Measurements from ENCODE around the gene AMN1.
"Not testable (repeated sequence)": the region's sequence is repeated elsewhere in the genome, so short reads cannot be mapped to it uniquely, and the experiment has no call there.

Gene AMN1

DNA sequence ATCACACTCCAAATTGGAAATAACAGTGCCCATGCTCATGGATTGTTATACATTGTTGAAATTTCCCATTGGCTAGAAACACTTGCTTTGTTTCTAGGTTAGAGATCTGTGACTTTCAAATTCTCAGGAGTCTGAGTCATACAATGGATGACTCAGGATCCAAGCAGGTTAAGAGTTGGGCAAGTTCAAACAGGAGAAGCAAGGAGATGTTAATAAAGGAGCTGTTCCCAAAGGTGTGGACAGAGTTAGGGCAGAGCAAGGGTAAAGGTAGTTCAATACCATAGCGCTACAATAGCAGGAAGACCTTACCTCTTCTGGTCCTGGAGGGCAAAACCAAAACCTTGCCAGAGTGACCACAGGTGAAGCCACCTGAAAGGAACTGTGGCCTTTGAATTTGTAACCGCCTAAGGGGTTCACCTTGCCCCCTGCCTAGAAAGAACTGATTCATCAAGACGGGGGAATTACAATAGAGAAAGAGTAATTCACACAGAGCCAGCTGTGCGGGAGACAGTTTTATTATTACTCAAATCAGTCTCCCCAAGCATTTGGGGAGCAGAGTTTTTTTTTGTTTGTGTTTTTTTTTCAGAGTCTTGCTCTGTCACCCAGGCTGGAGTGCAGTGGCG lies 4.2 kb upstream of the AMN1 start:
- DNase-seq, result no peak

DNA sequence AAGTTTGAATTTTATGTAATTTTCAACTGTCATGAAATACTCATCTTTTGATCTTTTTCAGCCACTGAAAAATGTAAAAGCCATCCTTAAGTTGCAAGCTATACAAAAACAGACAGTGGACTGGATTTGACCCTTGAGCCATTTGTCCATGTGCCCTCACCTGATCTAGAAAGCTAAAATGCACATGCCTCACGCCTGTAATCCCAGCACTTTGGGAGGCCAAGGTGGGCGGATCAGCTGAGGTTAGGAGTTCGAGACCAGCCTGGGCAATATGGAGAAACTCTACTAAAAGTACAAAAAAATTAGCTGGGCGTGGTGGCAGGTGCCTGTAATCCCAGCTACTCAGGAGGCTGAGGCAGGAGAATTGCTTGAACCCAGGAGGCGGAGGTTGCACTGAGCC lies 2.4 kb upstream of the AMN1 start:
- not testable (repeated sequence) for DNase-seq

DNA sequence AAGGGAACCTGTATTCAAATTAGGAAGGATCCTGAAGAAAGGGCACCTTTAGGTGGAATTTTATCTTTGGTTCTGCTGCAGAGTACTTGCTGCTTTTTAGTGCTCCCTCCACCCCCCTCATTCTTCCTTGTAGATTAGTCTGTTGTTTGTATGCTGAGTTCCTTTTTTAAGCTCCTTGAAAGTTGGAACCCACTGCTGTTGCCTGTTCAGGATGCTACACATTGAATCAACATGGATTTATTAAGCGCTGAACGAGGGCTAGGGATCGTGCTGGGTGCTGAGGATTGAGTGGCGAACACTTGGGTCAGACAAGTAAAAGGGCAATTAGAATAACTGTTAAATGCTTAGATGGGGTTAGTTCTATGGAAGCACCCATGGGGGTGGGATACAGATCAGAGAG lies 884 bp upstream of the AMN1 start:
- DNase-seq, result no peak

DNA sequence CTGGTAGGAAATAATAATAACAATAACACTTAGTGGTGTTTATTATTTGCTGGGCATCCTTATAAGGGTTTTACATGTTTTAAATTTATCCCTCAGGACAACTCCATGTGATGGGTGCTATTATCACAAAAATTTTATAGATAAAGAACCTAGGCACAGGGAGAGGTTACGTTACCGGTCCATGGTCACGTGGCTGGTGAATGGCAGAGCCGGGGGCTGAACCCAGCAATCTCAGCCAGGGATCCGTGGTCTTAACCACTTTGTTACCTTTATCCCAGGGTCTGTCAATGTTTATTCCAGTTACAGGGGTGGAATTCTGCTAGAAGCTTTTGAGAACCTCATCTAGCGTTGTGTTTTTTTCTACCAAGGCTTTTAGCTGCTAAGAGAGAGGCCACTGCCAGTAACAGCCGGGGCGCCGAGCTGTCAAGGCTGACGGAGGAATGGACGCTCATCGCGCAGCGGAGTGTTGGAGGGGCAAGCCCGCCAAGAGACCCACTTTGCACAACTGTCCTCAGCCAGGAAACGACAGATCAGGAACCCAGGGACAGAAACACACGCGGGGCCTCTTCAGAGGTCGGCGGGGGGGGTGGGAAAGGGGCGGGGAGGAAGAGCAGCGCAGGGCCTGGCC lies 418 bp downstream of the AMN1 start:
- no peak for DNase-seq

DNA sequence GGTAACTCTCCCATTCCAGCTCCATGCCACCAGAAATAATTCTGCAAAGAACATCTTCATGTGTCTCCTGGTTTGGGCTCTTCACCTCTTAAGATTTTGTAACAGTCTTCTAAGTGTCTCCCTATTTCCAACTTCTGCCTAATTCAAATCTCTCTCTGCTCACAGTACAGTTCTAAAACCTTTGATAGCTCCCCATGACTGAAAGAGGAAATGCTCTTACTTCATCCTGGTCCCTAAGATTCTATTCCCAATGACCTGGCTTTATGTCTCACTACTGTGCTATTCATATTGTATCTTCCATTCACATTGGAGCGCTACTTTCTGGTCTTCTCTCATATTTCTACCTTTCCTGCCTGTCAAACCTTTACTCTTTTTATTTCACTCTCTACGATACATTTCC lies 1.6 kb downstream of the AMN1 start:
- DNase-seq, result no peak

DNA sequence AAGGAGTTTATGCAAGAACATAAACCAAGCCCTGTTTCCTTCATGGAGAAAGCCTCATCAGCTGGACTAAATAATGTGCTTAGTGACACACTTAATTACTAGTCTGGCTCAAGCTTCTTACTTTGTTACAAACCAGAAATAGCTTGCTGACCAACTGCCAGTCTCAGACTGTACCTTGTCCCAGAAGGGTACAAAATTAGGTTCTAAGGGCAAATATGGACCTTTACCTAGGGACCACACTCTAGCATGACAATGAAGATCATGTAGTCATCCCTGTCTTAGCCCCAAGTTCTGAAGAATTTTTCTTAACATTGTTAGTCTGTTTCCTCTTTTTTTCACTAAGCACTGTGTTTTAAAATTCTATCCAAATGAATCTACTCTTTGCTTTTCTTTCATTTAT lies 2.2 kb downstream of the AMN1 start:
- no peak for DNase-seq

DNA sequence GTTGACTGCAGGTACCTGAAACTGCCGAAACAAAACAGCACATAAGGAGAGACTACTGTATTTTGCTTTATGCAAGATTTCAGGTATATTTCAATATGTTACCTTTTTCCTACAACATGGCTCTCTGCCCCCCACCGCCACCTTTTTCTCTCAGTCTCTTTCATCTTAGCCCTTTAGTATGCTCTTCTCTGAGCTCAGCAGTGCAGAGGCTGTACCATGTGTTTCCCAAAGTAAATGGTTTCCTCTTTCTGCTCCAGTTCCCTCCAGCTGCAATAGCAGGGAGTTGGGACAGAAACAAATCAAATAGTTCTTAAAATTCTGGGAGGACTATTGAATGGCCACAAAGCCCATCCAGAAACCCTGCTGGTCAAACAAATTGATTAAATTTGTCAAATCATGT lies 4.3 kb downstream of the AMN1 start:
- DNase-seq, result no peak

DNA sequence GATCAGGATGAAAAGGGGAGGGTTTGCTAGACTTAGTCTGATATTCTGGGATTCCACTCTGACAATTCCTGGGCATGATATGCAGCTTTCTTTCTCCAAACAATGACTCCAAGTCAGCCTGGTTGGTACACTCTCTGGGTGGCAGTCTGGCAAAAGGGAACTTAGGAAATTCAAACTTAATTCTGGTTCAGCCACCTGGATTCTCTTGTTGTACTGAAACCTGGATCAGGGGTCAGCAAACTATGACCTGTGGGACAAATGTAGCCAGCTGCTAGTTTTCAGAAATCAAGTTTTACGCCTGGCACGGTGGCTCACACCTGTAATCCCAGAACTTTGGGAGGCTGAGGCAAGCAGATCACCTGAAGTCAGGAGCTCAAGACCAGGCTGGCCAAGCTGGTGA lies 6.2 kb downstream of the AMN1 start:
- no peak for DNase-seq

DNA sequence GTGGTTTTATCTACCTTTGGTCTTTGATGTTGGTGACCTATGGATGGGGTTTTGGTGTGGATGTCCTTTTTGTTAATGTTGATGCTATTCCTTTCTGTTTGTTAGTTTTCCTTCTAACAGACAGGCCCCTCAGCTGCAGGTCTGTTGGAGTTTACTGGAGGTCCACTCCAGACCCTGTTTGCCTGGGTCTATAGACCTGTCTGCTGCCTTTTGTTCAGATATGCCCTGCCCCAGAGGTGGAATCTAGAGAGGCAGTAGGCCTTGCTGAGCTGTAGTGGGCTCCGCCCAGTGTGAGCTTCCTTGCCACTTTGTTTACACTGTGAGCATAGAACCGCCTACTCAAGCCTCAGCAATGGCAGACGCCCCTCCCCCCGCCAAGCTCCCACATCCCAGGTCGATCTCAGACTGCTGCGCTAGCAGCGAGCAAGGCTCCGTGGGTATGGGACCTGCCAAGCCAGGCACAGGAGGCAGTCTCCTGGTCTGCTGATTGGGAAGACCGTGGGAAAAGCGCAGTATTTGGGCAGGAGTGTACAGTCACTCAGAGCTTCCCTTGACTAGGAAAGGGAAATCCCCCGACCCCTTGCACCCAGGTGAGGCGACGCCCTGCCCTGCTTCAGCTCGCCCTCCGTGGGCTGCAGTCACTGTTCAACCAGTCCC lies 10.2 kb downstream of the AMN1 start:
- DNase-seq, result not testable (repeated sequence)

DNA sequence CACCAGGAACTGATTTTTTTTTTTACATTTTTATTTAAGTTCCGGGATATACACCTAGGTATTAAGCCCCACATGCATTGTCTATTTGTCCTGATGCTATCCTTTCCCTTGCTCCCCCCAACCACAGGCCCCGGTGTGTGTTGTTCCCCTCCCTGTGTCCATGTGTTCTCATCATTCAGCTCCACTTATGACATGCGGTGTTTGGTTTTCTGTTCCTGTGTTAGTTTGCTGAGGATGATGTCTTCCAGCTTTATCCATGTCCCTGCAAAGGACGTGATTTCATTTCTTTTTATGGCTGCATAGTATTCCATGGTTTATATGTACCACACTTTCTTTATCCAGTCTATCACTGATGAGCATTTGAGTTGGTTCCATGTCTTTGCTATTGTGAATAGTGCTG lies 11.8 kb downstream of the AMN1 start:
- not testable (repeated sequence) for DNase-seq

DNA sequence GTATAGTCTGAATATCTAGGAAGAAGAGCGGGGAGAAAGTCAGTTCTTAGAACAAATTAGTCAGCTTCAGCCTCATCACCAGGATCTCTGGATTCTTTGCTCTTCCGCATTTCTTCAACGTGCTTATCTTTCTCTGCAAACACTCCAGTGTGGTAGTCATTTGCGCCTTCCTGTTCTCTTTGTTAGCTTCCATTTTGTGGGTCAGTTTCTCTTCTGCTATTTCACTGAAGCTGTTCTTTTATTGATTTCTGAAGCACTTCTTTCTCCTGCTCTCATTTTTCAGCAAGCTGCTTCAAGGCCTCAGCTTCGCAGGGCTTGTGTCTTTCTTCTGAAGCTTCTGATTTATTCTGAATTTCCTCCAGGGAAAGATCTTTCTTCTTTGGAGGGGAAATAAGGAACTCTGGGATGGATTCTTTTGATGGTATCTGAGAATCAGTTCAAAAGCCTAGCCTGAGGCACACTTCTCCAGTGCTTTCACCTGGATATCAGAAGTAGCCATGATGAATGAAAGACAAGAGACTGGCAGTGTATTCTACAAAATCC lies 13.5 kb downstream of the AMN1 start:
- DNase-seq, result no peak

DNA sequence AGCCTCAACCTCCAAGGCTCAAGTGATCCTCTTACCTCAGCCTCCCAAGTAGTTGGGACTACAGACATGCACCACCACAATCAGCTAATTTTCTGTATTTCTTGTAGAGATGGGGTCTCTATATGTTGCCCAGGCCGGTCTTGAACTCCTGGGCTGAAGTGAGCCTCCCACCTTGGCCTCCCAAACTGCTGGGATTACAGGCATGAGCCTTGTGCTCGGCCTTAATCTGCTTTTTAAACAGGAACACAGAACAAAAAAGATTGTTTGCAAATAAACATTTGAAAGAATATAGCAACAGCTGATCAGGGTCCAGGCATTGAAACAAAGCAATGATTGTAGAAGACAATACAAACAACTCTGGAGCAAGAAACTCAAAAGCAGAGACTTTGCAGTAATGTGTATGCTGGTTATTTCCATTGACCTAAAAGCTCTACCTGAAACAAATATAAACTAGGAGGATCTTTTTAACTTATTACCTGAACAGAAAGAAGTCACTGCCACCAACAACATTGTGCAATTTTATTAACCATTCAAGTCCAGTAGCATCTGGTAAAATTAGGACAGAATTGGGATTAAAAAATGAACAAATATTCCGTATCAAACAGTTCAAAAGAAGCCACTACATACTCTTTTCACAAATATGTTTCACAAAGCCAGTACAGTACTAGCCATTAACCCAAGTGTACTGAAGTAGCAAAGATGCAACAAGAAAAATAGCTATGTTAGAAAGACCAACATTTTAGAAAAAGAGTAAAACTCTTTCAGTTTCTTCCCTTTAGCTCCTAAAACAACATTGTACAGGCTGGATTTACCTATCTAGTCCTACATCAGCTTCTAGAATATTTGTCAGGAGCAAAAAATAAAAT lies 14.2 kb downstream of the AMN1 start:
- DNase-seq, result no peak

DNA sequence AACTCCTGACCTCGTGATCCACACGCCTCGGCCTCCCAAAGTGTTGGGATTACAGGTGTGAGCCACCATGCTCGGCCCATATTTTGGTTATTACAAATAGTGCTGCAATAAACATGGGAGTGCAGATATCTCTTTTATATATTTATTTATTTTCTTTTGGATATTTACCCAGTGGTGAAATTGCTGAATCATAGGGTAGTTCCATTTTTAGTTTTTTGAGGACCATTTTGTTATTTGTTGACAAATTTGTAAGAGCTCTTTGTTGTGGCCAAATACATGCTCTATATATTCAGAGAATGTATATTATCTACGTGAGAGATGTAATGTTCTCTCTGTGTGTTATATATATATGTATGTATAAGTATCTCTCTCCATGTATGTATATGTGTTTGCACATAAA lies 15.9 kb downstream of the AMN1 start:
- DNase-seq, result no peak

DNA sequence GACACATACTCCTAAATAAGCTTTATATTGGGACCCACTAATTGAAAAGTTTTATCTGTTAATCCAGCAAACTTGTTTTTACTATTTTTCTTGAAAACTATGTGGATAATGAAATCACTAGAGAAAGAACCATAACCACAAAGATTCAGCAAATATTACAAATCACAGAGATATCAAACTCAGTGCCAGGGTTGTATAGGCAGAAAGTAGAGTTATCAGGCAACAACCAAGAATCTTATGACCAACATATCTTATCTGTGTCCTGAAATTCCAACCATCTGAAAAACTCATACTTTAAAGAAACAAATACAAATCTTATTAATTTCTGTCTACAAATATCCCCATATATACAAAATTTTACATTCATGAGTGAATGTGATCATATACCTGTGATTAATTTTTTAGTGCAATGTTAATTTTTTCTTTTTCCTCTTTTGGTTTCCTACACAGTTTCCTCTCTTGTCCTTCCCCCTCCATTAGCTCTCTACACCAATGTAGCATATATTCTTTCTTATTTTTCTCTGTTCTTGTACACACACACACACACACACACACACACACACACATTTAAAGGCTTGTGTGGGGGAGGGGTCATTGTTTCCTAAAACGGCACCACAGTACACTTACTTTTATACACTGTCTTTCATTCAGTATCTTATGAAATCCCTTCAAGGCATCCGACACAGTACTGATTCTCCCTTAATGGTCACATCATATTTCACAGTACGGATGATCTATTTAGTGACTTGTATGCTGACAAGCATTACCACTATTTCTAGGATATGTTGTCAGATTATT lies 18.6 kb downstream of the AMN1 start:
- no peak for DNase-seq

DNA sequence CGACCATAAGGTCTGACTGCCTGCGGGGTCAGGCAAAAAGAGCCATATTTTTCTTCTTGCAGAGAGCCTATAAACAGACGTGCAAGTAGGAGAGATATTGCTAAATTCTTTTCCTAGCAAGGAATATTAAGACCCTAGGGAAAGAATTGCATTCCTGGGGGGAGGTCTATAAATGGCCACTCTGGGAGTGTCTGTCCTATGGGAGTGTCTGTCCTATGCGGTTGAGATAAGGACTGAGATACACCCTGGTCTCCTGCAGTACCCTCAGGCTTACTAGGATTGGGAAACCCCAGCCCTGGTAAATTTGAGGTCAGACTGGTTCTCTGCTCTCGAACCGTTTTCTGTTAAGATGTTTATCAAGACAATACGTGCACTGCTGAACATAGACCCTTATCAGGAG lies 20.7 kb downstream of the AMN1 start:
- DNase-seq, result not testable (repeated sequence)

DNA sequence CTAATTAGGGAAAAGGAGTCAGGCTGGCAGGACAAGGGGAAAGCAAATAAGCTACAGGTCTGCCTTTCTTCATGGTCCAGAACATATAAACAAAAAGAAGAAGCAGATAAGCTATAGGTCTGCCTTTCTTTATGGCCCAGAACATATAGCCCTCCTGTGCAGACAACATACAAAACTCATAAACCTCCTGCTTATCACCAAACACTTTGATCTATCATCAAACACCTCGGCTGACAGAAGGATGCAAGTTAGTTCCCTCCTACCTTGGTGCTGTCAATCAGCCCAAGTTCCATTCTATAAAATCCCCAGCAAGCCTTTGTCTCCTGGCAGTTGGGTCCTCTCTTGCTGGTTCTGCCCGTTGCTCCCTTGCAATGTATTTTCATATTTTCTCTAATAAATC lies 23.2 kb downstream of the AMN1 start:
- no peak for DNase-seq

DNA sequence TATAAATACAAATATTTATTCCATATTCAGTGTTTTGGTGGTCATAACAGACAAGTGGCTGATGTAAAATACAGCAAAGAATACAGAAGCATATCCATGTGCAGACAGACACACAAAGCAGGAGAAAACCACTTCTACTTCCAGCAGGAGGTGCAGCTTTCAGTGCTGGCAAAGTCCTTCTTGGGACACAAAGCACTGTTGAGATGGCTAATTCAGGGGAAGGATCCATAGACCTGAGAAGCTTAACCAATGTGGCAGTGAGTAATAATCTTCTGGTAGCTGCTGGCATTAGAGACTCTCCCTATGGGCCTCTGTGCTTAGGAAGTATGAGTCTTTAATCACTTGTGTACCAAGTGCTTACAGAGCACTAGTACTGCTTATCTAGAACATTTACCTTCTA lies 26.8 kb downstream of the AMN1 start:
- DNase-seq, result no peak

DNA sequence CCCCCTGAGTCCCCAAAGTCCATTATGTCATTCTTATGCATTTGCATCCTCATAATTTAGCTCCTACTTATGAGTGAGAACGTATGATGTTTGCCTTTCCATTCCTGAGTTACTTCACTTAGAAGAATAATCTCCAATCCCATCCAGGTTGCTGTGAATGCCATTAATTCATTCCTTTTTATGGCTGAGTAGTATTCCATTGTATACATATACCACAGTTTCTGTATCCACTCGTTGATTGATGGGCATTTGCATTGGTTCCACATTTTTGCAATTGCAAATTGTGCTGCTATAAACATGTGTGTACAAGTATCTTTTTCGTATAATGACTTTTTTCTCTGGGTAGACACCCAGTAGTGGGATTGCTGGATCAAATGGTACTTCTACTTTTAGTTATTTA lies 38.9 kb downstream of the AMN1 start:
- DNase-seq, result not testable (repeated sequence)

DNA sequence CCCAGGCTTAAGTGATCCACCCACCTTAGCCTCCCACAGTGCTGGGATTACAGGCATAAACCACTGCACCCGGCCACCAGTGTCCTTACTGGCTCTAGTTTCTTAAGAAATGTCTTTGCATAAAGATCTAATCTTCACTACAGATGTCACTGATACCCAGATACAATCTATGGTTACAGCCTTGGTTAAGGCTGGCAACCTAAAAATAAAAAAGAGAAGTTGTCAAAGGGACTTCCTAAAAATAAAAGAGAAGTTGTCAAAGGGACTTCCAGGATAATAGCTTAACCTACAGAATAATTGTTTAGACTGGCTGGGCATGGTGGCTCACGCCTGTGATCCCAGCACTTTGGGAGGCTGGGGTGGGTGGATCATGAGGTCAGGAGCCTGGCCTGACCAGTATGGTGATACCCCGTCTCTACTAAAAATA lies 41.7 kb downstream of the AMN1 start:
- no peak for DNase-seq

DNA sequence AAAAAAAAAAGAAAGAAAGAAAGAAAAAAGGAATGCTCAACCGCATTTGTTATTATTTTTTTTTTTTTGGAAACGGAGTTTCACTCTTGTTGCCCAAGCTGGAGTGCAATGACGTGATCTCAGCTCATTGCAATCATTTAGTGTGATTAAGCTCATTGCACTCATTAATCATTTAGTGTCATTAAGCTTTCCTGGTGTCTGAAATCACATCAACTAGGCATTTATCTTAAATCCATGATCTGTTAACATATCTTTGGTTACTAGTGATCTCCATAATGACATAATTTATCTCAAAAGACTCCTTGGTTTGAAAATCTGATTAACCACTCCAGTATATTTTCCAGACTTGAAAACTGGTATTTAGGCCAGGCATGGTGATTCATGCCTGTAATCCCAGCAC lies 43.0 kb downstream of the AMN1 start:
- DNase-seq, result no peak

DNA sequence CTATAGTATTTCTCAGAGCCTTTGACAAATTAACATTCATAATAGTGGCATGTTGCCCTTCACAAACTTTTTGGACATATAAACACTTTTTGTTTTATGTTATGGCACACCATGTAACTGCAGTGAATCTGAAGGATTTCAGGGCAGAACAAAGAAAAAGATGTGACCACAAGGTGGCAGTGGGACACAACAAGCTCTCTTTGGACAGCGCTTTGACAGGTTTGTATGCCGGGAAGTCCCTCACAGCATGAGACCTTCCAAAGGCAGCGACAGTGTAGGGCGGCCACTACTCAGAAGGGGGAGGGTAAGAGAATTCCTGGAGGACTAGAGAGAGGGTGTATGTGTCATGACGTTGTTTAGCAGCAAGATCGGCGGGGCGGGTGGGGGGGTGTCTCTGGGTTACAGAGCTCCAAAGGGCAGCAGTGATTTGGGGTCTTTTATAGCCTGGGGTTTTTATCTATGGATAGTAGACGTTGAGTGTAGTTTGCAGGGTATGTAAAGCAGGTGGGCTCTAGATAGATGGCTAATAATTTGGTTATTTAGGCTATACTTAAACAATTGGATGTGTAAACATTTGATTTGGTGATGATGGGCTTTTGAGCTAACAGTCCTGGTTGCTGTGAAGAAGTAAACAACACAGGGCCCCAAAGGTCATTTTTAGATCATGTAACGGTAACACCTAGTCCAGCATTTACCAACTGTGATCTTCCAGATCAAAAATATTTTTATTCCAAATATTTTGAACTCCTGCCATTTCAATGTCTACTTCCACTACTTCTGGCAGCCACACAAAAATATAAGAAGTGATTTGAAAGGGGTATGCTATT lies 46.5 kb downstream of the AMN1 start:
- DNase-seq, result peak; percentile 38

DNA sequence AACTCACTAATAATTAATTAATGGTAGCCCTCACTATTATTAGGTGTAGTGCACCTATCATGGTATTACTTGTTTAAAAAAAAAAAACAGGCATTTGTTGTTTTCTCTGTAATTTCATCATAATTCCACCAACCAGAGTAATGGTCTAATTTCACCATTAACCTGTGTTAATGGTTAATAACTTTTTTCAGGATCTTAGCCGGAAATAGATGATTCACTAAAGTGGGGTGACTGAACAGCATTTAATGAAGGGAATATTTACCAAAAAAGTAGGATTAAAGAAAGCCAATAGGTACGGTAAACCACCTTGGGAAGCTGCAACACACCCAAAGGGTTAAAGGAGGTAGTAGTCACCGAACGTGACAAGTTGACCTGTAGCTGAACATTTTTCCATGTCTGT lies 56.3 kb downstream of the AMN1 start:
- DNase-seq, result no peak

Measured in activated CD4-positive, alpha-beta T cell treated with anti-CD3 and anti-CD28 coated beads for 1 hour (primary cell).